C4-2B (cell line): ENCODE measurements around the gene LAMA2.

Experiments used
- CTCF ChIP-seq: fragments of 450-650 bp; conservative IDR thresholded peaks from 2 replicates; pipeline ENCODE4 v1.5.1; 2017; ENCODE audit warnings: mild to moderate bottlenecking
- ZFX ChIP-seq: fragments of 450-650 bp; IDR thresholded peaks from 2 replicates; pipeline ENCODE4 v1.6.1; 2017

- no peak for TF ChIP-seq CTCF
- TF ChIP-seq ZFX, result no peak
Measured at GRCh38 chr6:129416337-129416990, 533.5 kb downstream of the LAMA2 start.
